Osteocyte (in vitro differentiated cells): Measurements from ENCODE around the gene ESF1. TPM values are rescaled to one million over a fixed set of nuclear protein-coding genes. Genes with fewer than 3 reads are reported as not detected.
A peak's percentile ranks its signal among the peaks of the same experiment; 100 is the strongest.

Experiments used
- DNase-seq: peaks from one replicate; pipeline ENCODE4 v3.0.0; 2021; ENCODE audit warnings: mixed read lengths; ENCODE audit not compliant: unreplicated experiment; ENCODE audit errors: extremely low spot score
- H3K27ac Mint-ChIP-seq: one replicate; pipeline ENCODE4 v1.8.0; 2021; ENCODE audit warnings: mild to moderate bottlenecking, mixed read lengths; ENCODE audit not compliant: unreplicated experiment
- H3K27me3 Mint-ChIP-seq: one replicate; pipeline ENCODE4 v1.8.0; 2021; ENCODE audit warnings: mixed read lengths; ENCODE audit not compliant: unreplicated experiment
- H3K36me3 Mint-ChIP-seq: one replicate; pipeline ENCODE4 v1.8.0; 2021; ENCODE audit warnings: mixed read lengths; ENCODE audit not compliant: unreplicated experiment
- H3K4me1 Mint-ChIP-seq: one replicate; pipeline ENCODE4 v1.8.0; 2021; ENCODE audit warnings: mixed read lengths; ENCODE audit not compliant: unreplicated experiment
- H3K4me3 Mint-ChIP-seq: one replicate; pipeline ENCODE4 v1.8.0; 2021; ENCODE audit warnings: mild to moderate bottlenecking, moderate library complexity, mixed read lengths; ENCODE audit not compliant: unreplicated experiment
- H3K9me3 Mint-ChIP-seq: one replicate; pipeline ENCODE4 v1.8.0; 2021; ENCODE audit warnings: mixed read lengths; ENCODE audit not compliant: unreplicated experiment
- total RNA-seq: library from RNA; stranded (reverse); gene quantifications from 2 replicates; pipeline ENCODE4 v1.2.1, GENCODE V29; 2021
- TF ChIP-seq, protein P1 (sequence below): fragments of 200-600 bp; sonication (generic); IDR thresholded peaks from 2 replicates; pipeline ENCODE4 v1.5.0; 2021; ENCODE audit warnings: antibody characterized with exemption, mild to moderate bottlenecking, moderate library complexity

Gene ESF1
- total RNA-seq, 1 donor from 2014 or later = 11.3 TPM

DNA sequence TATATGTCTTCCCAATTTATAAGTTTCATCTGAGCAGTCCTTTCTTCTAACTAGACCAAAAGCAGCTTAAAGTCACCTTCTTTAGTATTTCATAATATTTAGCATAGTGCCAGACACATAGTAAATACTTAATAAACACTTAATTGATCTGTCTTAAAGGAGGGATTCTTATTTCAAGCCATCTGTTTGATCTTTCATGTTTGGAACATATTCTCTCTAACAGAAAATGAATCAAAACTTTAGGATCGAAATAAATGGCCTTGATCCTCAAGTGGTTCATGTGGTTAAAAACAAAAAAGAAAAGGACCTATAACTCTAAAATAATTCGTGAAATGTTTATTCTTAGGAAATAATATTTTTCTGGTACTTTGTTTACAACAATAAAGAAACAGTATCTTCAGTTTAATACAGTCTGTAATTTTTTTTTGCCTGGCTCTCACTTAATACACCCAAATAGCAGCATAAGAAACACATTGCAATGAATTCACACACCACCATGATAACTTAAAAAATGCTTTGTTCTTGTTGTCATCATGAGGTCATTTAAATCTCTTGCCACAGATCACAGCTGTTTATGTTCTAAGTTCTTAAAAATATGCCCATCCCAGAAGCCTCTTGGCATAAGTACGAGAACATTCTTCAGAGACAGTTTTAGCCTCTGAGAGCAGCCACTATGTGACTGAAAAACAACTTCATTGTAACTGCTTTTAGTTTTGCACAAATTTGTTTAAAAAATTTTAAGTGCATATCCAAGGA lies 48.1 kb downstream of the ESF1 start:
- DNase-seq = no peak
- Mint-ChIP-seq H3K4me3 (no peak overlapping the region), H3K4me1 (peaks cover 15% of the 10 kb centered on the region), H3K36me3 (peaks cover 42% of the 10 kb centered on the region), H3K27me3 (no peaks in the 10 kb centered on the region), H3K9me3 (peaks cover 10% of the 10 kb centered on the region), H3K27ac (peak overlapping the region; percentile 14)
- TF ChIP-seq, protein P1, sequence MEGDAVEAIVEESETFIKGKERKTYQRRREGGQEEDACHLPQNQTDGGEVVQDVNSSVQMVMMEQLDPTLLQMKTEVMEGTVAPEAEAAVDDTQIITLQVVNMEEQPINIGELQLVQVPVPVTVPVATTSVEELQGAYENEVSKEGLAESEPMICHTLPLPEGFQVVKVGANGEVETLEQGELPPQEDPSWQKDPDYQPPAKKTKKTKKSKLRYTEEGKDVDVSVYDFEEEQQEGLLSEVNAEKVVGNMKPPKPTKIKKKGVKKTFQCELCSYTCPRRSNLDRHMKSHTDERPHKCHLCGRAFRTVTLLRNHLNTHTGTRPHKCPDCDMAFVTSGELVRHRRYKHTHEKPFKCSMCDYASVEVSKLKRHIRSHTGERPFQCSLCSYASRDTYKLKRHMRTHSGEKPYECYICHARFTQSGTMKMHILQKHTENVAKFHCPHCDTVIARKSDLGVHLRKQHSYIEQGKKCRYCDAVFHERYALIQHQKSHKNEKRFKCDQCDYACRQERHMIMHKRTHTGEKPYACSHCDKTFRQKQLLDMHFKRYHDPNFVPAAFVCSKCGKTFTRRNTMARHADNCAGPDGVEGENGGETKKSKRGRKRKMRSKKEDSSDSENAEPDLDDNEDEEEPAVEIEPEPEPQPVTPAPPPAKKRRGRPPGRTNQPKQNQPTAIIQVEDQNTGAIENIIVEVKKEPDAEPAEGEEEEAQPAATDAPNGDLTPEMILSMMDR = no peak

DNA sequence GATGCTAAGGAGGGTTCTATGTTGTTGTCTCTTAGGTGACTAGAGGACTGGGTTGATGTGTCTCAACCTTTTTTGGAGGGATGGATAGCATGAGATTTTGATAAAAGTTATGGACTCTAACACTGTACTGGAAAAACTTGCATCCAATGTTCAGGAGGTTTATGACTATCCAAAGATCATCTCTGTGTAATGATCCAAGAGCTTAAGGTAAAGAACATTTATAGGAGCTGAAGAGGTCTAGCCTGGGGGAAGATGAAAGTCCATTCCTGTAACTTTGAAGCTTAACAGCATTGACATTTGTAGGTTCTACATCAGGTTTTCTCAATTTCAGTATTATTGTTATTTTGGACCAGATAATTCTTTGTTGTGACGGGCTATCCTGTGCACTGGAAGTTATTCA lies 48.9 kb downstream of the ESF1 start:
- Mint-ChIP-seq H3K27ac (no peak overlapping the region), H3K4me3 (no peak overlapping the region), H3K9me3 (peaks cover 5% of the 10 kb centered on the region), H3K27me3 (no peaks in the 10 kb centered on the region), H3K36me3 (peaks cover 39% of the 10 kb centered on the region), H3K4me1 (peaks cover 15% of the 10 kb centered on the region)
- no peak for DNase-seq
- TF ChIP-seq, protein P1 = no peak

DNA sequence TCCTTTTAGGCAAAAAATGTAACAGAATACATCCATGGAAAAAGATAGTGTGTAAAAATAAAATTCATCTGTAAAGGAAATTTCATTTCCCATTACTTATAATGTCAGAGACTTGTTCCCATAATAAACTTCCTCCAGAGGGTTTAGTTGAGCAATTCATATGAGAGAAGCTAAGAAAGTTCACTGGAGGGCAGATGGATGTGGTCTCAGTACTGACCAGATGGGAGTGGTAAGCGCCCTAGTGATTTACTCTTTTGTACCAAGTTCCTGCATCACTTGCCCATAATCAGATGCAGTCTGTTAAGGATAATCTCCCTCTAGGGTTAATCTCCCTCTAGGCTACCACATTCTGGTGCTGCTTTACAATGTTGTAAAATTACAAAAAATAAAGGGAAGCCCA lies 61.7 kb downstream of the ESF1 start:
- H3K9me3 Mint-ChIP-seq = no peaks in the 10 kb centered on the region
- no peaks in the 10 kb centered on the region for H3K27me3 Mint-ChIP-seq
- H3K4me1 Mint-ChIP-seq = no peaks in the 10 kb centered on the region
- peaks cover 22% of the 10 kb centered on the region for H3K36me3 Mint-ChIP-seq
- H3K4me3 Mint-ChIP-seq = no peak overlapping the region
- no peak for DNase-seq
- no peak overlapping the region for H3K27ac Mint-ChIP-seq
- TF ChIP-seq, protein P1 = no peak

DNA sequence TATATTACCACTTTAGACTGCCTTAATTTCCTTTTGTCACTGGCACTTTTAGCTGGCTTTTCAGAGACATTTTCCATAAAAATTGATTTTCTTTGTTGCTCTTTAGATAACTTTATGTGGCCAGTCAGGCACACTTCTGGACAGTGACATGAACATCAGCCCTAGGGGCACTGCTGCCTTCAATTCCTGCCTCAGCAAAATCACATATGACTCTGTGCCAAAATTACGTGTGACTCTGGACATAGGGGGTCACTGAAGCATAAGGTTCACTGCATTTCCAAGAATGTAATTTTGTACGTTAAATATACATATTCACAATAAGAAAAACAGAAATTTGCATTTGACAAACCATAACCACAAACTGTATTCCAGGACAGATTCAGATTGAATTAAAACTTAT lies 66.5 kb downstream of the ESF1 start:
- Mint-ChIP-seq H3K27me3 (no peaks in the 10 kb centered on the region), H3K36me3 (peaks cover 34% of the 10 kb centered on the region), H3K9me3 (no peaks in the 10 kb centered on the region), H3K4me1 (no peaks in the 10 kb centered on the region), H3K27ac (peak overlapping the region; percentile 10), H3K4me3 (no peak overlapping the region)
- DNase-seq = no peak
- TF ChIP-seq, protein P1 = no peak

DNA sequence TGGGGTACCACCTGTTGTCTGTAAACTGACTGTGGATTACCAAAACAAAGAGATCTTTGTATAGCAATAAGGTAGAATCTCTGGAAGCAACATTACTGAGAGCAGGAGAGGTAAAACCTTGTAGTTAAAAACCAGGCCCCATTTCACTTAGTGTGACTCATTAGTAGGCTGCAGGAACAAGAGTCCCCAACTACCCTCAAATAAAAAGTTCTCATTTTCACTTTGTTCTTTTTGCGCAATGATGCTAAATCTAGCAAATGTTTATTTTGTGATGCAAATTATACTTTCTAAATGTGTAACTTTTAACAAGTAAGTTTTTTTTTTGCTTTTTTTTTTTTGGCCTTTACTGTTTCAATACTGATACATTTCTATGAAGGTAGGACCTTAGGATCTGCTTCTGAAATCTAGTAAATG lies 67.1 kb downstream of the ESF1 start:
- Mint-ChIP-seq H3K4me1 (no peaks in the 10 kb centered on the region), H3K9me3 (no peaks in the 10 kb centered on the region), H3K36me3 (peaks cover 37% of the 10 kb centered on the region), H3K4me3 (no peak overlapping the region), H3K27me3 (no peaks in the 10 kb centered on the region), H3K27ac (no peak overlapping the region)
- TF ChIP-seq, protein P1 = no peak
- no peak for DNase-seq
